ENCODE data around the gene ZNF865. TPM values are rescaled to one million over a fixed set of nuclear protein-coding genes. Genes with fewer than 3 reads are reported as not detected.
"Not testable (repeated sequence)": the region's sequence is repeated elsewhere in the genome, so short reads cannot be mapped to it uniquely, and the experiment has no call there.

Gene ZNF865
- 5.6 and 7.6 TPM in 2 replicates for total RNA-seq

- peak; percentile 86 for TF ChIP-seq CTCF (IDR thresholded peaks at IDR 0.05; ENCODE audit: insufficient read depth, low read length, poor library complexity, severe bottlenecking)
- no peak for DNase-seq (ENCODE audit: low read depth)
- Histone ChIP-seq H3K4me3 (ENCODE audit: low read depth, low read length) (peak within 1 kb of the TSS; percentile 77), H3K27me3 (ENCODE audit: control insufficient read depth, insufficient read depth, low read length) (no peaks in the 10 kb centered on the region), H3K36me3 (ENCODE audit: control insufficient read depth, insufficient read depth, low read length) (no peaks in the 10 kb centered on the region)
Observed at GRCh38 chr19:55605637-55606470, at the start of gene ZNF865. Gene ZNF865 (plus strand): TSS chr19:55605647. CDS start chr19:55613619, 7,972 bp downstream.

GRCh38 chr19:55559684-55560083, 45.8 kb upstream of the ZNF865 start:
- DNase-seq (ENCODE audit: low read depth), result no peak
- H3K27me3 ChIP-seq (ENCODE audit: control insufficient read depth, insufficient read depth, low read length), result peaks cover 4% of the 10 kb centered on the region
- no peak overlapping the region for H3K4me3 ChIP-seq (ENCODE audit: low read depth, low read length)
- TF ChIP-seq CTCF (IDR thresholded peaks at IDR 0.05; ENCODE audit: insufficient read depth, low read length, poor library complexity, severe bottlenecking), result no peak
- no peaks in the 10 kb centered on the region for H3K36me3 ChIP-seq (ENCODE audit: control insufficient read depth, insufficient read depth, low read length)

DNA sequence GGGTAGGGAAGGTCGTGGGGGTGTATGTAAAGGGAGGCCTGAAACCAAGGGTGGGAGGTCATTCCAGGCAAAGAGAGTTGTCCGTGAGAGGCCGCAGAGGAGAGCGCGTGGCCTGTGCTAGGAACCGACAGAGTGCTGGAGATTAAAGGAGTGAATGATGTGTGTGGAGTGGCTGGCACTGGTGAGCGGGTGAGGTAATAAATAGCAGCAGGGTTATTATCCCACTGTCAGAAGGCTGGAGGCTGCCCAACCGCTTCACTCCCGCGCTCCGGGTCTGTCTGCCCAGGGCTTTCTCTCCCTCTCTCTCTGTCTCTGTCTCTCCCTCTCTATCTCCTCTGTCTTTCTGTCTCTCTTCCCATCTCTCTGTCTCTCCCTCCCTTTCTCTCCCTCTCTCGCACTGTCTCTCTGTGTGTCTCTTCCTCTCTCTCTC, 42.2 kb upstream of the ZNF865 start:
- H3K36me3 ChIP-seq (ENCODE audit: control insufficient read depth, insufficient read depth, low read length), result no peaks in the 10 kb centered on the region
- no peak for TF ChIP-seq CTCF (IDR thresholded peaks at IDR 0.05; ENCODE audit: insufficient read depth, low read length, poor library complexity, severe bottlenecking)
- H3K4me3 ChIP-seq (ENCODE audit: low read depth, low read length), result no peak overlapping the region
- peaks cover 8% of the 10 kb centered on the region for H3K27me3 ChIP-seq (ENCODE audit: control insufficient read depth, insufficient read depth, low read length)
- no peak for DNase-seq (ENCODE audit: low read depth)

GRCh38 chr19:55566823-55567222, 38.6 kb upstream of the ZNF865 start:
- H3K27me3 ChIP-seq (ENCODE audit: control insufficient read depth, insufficient read depth, low read length), result peaks cover 8% of the 10 kb centered on the region
- no peaks in the 10 kb centered on the region for H3K36me3 ChIP-seq (ENCODE audit: control insufficient read depth, insufficient read depth, low read length)
- TF ChIP-seq CTCF (IDR thresholded peaks at IDR 0.05; ENCODE audit: insufficient read depth, low read length, poor library complexity, severe bottlenecking), result no peak
- H3K4me3 ChIP-seq (ENCODE audit: low read depth, low read length), result no peak overlapping the region
- no peak for DNase-seq (ENCODE audit: low read depth)

DNA sequence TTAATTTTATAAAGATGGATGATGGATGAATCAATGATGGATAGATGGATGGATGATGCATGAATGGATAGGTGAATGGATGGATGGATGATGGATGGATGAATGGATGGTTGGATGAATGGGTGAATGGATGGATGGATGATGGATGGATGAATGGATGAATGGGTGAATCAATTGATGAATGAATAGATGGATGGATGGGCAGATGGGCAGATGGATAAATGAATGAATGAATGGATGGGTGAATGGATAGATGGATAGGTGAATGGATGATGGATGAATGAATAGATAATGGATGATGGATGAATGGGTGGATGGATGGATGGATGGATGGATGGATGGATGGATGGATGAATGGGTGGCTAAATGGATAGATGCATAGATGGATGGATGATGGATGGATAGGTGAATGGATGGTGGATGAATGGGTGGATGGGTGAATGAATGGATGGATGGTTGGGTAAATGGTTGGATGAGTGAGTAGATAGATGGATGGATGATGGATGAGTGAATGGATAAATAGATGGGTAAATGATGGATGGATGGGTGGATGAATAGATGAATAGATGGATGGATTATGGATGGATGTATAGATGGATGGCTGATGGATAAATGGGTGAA, 37.6 kb upstream of the ZNF865 start:
- H3K27me3 ChIP-seq (ENCODE audit: control insufficient read depth, insufficient read depth, low read length), result peaks cover 8% of the 10 kb centered on the region
- no peaks in the 10 kb centered on the region for H3K36me3 ChIP-seq (ENCODE audit: control insufficient read depth, insufficient read depth, low read length)
- no peak for DNase-seq (ENCODE audit: low read depth)
- TF ChIP-seq CTCF (IDR thresholded peaks at IDR 0.05; ENCODE audit: insufficient read depth, low read length, poor library complexity, severe bottlenecking), result no peak
- no peak overlapping the region for H3K4me3 ChIP-seq (ENCODE audit: low read depth, low read length)

DNA sequence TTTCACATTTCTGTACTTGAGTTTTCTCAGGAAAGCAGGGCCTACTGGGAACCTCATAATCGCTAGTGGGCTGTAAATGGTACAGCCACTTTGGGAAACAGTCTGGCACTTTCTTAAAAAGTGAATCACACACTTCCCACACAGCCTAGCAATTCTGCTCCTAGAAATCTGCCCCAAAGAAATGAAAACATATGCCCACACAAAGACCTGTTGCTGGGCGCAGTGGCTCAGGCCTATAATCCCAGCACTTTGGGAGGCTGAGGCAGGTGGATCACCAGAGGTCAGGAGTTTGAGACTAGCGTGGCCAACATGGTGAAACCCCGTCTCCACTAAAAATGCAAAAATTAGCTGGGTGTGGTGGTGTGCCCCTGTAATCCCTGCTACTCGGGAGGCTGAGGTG, 36.0 kb upstream of the ZNF865 start:
- H3K27me3 ChIP-seq (ENCODE audit: control insufficient read depth, insufficient read depth, low read length); H3K4me3 ChIP-seq (ENCODE audit: low read depth, low read length); DNase-seq (ENCODE audit: low read depth); H3K36me3 ChIP-seq (ENCODE audit: control insufficient read depth, insufficient read depth, low read length): not testable (repeated sequence)

GRCh38 chr19:55573929-55574328, 31.5 kb upstream of the ZNF865 start:
- not testable (repeated sequence) for H3K4me3 ChIP-seq (ENCODE audit: low read depth, low read length); H3K27me3 ChIP-seq (ENCODE audit: control insufficient read depth, insufficient read depth, low read length); DNase-seq (ENCODE audit: low read depth); H3K36me3 ChIP-seq (ENCODE audit: control insufficient read depth, insufficient read depth, low read length)

Data from kidney epithelial cell (primary cell).